Aorta (tissue), 5 donors: ENCODE data around the gene TAF3. TPM values are rescaled to one million over a fixed set of nuclear protein-coding genes. Genes with fewer than 3 reads are reported as not detected.

Experiments used
- ATAC-seq: fragments of 200-7000 bp; cut with Tn5 transposase; one replicate; pipeline ENCODE4 v1.9.1; 2022; ENCODE audit warnings: moderate library complexity; ENCODE audit not compliant: low FRiP score
- DNase-seq, 2 donors: peaks; one replicate each; pipeline ENCODE4 v3.0.0-alpha.2; 2020
- H3K27ac ChIP-seq, 2 donors: one replicate each; pipeline ENCODE4 v1.5.1; 2013; ENCODE audit warnings: low read length in 2 of 2, mild to moderate bottlenecking in 2 of 2, moderate library complexity in 2 of 2, control low read depth in 1 of 2, inconsistent platforms in 1 of 2, low read depth in 1 of 2
- H3K27me3 ChIP-seq, 2 donors: one replicate each; pipeline ENCODE4 v1.6.1; 2013; ENCODE audit warnings: control low read depth in 1 of 2, low read length in 1 of 2, mild to moderate bottlenecking in 1 of 2, moderate library complexity in 1 of 2; ENCODE audit not compliant: insufficient read depth in 2 of 2, control insufficient read depth in 1 of 2
- H3K36me3 ChIP-seq, 2 donors: one replicate each; pipeline ENCODE4 v1.6.1; 2013; ENCODE audit warnings: control low read depth in 1 of 2, low read length in 1 of 2, mild to moderate bottlenecking in 1 of 2; ENCODE audit not compliant: insufficient read depth in 2 of 2, control insufficient read depth in 1 of 2
- H3K4me1 ChIP-seq, 2 donors: one replicate each; pipeline ENCODE4 v1.6.1; 2013; ENCODE audit warnings: low read length in 2 of 2, control low read depth in 1 of 2, mild to moderate bottlenecking in 1 of 2, moderate library complexity in 1 of 2; ENCODE audit not compliant: insufficient read depth in 2 of 2, control insufficient read depth in 1 of 2
- H3K4me3 ChIP-seq, 2 donors: one replicate each; pipeline ENCODE4 v1.5.1; 2013; ENCODE audit warnings: low read length in 2 of 2, control low read depth in 1 of 2, mild to moderate bottlenecking in 1 of 2
- H3K9me3 ChIP-seq: one replicate; pipeline ENCODE4 v1.6.1; 2013; ENCODE audit warnings: mild to moderate bottlenecking, low read length; ENCODE audit not compliant: control insufficient read depth
- WGBS, 2 donors: extraction: QIAGEN DNeasy Blood & Tissue Kit; methylation state at CpG; one replicate each; pipeline ENCODE4 v1.1.7; 2013; 5-methylcytosine and 5-hydroxymethylcytosine counted together
- intact Hi-C, 2 donors: fragments of 100-400 bp; cut with DNase I; formaldehyde crosslinking; loops; one replicate each; pipeline versions ENCODE4 v1.14.2 to v1.15.0; 2022
- polyA plus RNA-seq, 2 donors: library from polyadenylated mRNA; stranded (reverse); fragments of 200-250 nt; gene quantifications; one replicate each; pipeline ENCODE4 v1.2.3, GENCODE V29; 2013
- total RNA-seq, 2 donors: library from RNA; stranded (reverse); fragmentation: NEBNext Ultra II Directional; extraction: Animal tissue kit (Norgen Biotek cat#: 25700); gene quantifications; one replicate each; pipeline ENCODE4 v1.2.1, GENCODE V29; 2021
- donor health status: healthy with polysubstance abuse.
- donor health status: Bipolar disorder and iron deficiency.
- donor health status: DM: no; HTN: no; CAD: no.
- donor health status: DM: no; HTN: no; CAD: no.
- donor health status: DM: yes; HTN: yes; CAD: no.

Gene TAF3
- total and polyA plus RNA-seq, 4 donors, result 3.4 to 11.4 (median 8.6) TPM

DNA sequence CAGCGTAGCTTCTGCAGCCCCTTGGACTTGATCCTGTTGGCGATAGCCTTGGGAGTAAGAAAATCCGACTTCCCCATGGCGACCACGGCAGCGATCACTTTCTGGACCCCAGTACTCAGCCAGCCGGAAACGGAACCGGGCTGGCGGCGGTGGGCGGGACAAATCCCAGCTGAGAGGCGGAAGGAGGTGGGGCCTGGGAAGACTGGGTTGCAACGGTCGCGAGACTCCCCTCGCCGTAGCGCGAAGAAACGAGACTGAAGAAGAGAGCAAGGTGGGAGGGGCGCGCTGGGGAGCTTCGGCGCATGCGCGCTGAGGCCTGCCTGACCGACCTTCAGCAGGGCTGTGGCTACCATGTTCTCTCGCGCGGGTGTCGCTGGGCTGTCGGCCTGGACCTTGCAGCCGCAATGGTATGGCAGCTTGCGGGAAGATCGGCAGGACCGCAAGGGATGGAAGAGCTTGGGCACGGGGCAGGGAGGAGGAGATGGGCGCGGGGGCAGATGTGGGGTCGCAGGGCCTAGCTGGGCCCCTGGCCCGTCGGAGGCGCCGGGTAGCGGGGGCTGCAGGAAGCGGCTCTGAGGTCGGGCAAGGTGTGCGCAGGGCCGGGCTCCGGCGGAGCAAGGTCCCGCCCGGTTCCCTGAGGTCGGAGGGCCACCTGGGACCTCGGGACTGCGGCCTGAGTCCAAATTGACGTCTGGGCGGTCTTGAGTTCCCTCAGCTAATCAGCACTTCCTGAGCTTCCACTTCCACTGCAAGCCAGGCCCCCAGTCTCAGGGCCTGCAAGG lies 30.3 kb upstream of the TAF3 start, which contains the start of the genes ATP5F1C and KIN:
TSS of gene ATP5F1C (plus strand) at position 321 of the 782 bp plus-strand sequence. CDS start at position 352, 31 bp downstream.
TSS of gene KIN (minus strand) at position 137 of the 782 bp plus-strand sequence. CDS start at position 77, 60 bp downstream.
- WGBS, 2 donors, result 0% methylated on average over 59 of the region's 59 CpGs
- ATAC-seq (peak; percentile 100), DNase-seq (peak; percentile 99)
- H3K27me3 ChIP-seq, result no peaks in the 10 kb centered on the region
- H3K36me3 ChIP-seq, result no peaks in the 10 kb centered on the region
- H3K4me3 ChIP-seq, result peak within 1 kb of the TSS; percentile 76 to 92
- intact Hi-C loops, result loop anchor here (1.0 to 10.0 kb wide), 3 partner anchors 30 to 93 kb away; partner anchors contain the start of gene TAF3 (in 2 of the 2)
- H3K27ac ChIP-seq, result peak within 1 kb of the TSS in 1 of 2 donors; percentile 16
- H3K4me1 ChIP-seq, result peaks cover 0 to 3% of the 10 kb centered on the region in 2 donors
- no peaks in the 10 kb centered on the region for H3K9me3 ChIP-seq

DNA sequence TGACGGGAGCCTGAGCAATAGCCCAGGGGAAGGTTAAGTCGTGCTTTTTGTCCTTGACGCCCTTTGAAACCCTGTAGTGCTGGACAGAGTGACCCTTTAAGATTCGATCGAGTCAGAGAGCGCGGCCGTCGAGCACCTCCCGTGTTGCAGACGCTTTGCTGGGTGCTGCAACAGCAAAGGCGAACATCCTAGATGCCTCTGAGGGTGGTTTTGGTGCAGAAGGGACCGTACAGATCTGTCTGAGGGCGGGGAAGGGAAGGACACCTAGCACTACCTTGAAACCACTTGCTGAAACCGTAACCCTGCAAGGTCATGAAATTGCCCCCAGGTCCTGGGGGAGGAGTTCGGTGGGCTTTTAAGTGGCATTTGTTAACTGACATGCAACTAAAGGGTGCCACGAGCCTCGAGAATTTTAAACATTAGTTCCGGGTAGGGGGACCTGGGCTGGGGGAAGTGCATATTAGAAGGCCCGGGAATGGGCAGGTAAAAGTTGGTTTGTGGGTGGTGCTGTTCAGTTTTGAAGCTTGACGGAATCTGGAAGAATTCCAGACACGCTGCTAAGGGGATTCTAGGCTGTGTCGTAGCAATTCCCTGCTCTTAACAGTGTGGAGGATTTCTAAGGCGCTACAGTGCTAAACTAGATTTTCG lies 29.5 kb upstream of the TAF3 start:
- Histone ChIP-seq H3K27me3 (no peaks in the 10 kb centered on the region), H3K4me3 (peak overlapping the region; percentile 76 to 85), H3K4me1 (peaks cover 0 to 3% of the 10 kb centered on the region in 2 donors), H3K9me3 (no peaks in the 10 kb centered on the region), H3K27ac (peak overlapping the region in 1 of 2 donors; percentile 16), H3K36me3 (no peaks in the 10 kb centered on the region)
- no peak for DNase-seq
- intact Hi-C loops, result loop anchor here (1.0 to 10.0 kb wide), 3 partner anchors 30 to 94 kb away; partner anchors contain the start of gene TAF3 (in 2 of the 2)
- ATAC-seq, result no peak
- WGBS, 2 donors, result 3% methylated on average over 25 of the region's 25 CpGs

DNA sequence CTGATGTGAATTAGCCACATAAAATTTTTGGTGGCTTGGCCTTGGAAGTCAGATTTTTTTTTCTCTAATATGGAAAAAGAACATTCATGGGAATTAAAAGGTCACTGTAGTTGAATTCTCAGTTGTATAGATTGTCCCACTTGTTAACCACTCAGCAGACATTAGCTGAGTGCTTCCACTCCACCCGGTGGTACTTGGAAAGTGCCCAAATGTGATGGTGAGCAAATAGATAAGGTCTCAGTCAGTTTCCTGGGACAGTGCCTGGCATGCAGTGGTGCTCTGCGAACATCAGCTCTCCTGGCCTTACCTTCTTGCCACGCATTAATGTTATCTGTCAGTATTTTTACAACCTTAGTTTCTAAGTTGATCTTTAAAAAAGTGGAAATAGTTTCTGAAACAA lies 28.9 kb upstream of the TAF3 start:
- ATAC-seq, result no peak
- DNase-seq, result no peak
- H3K4me1 ChIP-seq, result peaks cover 0 to 3% of the 10 kb centered on the region in 2 donors
- no peak overlapping the region for H3K4me3 ChIP-seq
- WGBS, 2 donors, result 46 to 50% methylated on average over 3 of the region's 3 CpGs
- no peak overlapping the region for H3K27ac ChIP-seq
- no peaks in the 10 kb centered on the region for H3K9me3 ChIP-seq
- no peaks in the 10 kb centered on the region for H3K27me3 ChIP-seq
- no peaks in the 10 kb centered on the region for H3K36me3 ChIP-seq
- intact Hi-C loops, result loop anchor here in 1 of 2 donors (2.0 to 10.0 kb wide), 2 partner anchors 29 to 95 kb away; partner anchors contain the start of gene TAF3

DNA sequence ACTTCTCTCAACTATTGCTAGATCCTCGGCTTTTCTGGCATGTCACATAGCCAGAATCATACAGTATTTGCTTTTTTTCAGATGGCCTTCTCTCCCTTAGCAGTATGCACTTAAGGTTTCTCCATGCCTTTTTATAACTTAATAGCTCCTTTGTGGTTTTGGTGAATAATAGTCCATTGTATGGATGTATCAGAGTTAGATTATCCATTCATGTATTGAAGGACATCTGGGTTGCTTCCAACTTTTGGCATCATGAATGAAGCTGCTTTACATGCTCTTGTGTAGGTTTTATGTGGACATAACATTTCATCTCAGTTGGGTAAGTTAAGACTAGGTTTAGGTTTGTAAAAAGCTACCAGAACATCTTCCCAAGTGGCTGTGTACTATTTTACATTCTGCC lies 25.8 kb upstream of the TAF3 start:
- H3K27me3 ChIP-seq, result no peaks in the 10 kb centered on the region
- no peak overlapping the region for H3K27ac ChIP-seq
- no peak for ATAC-seq
- whole genome bisulfite sequencing, 2 donors, result 48 to 68% methylated on average over 1 of the region's 1 CpG
- H3K4me1 ChIP-seq, result peaks cover 2 to 3% of the 10 kb centered on the region in 2 donors
- DNase-seq, result no peak
- peaks cover 0 to 1% of the 10 kb centered on the region in 2 donors for H3K36me3 ChIP-seq
- H3K9me3 ChIP-seq, result no peaks in the 10 kb centered on the region
- intact Hi-C loops, result no loop called here
- no peak overlapping the region for H3K4me3 ChIP-seq

DNA sequence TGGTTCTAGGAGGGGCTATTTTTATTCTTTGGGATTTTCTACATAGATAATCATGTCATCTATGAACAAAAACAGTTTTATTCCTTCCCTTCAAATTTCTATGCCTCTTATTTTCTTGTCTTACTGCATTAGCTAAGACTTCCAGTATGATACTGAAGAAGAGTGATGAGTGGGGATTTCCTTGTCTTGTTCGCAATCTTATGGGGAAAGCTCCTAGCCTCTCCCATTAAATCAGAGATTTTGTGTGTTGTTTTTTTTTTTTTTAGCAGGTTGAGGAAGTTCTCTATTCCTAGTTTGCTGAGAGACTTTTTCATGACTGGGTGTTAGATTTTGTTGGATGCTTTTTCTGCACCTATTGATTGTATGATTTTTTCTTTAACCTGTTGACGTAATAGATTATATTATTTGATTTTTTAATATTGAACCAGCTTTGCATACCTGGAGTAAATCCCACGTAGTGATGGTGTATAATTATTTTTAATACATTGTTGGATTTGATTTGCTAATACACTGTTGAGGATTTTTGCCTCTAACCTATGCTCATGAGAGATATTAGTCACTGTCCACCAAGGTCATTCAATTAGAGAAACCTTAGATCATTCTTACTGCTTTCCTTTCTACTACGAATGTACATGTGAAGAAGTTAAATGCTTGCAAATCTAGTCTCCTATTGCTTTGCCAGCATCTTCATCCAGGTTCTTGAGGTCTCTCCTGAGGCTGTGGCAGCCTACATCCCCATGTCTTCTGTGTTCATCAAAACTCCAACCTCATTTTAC lies 23.9 kb upstream of the TAF3 start:
- intact Hi-C loops, result no loop called here
- H3K4me1 ChIP-seq, result peaks cover 2 to 3% of the 10 kb centered on the region in 2 donors
- ATAC-seq (no peak), DNase-seq (no peak)
- peaks cover 1 to 3% of the 10 kb centered on the region in 2 donors for H3K36me3 ChIP-seq
- H3K4me3 ChIP-seq, result no peak overlapping the region
- no peak overlapping the region for H3K27ac ChIP-seq
- whole genome bisulfite sequencing, 2 donors, result 91 to 93% methylated on average over 4 of the region's 4 CpGs
- no peaks in the 10 kb centered on the region for H3K9me3 ChIP-seq
- H3K27me3 ChIP-seq, result no peaks in the 10 kb centered on the region

DNA sequence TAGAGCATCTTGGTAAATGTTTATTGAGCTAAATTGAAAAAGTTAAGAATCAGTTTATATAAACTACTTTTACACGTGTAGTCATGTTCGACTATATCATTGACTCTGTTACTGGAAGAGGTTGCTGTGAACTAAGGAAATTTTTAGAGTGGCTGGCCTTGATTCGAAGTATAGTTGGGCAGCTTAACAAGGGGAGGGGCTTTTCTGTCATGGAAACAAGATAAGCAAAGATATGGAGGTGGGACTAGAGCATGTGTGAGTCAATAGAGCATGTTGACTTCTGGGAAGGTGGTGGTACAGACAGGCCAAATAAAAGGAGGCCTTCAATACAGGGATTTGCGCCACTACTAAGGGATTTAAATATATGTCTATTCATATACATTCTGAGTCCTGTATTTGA lies 22.7 kb upstream of the TAF3 start:
- DNase-seq (no peak), ATAC-seq (no peak)
- no peaks in the 10 kb centered on the region for H3K27me3 ChIP-seq
- no peak overlapping the region for H3K4me3 ChIP-seq
- 30 to 35% methylated on average over 4 of the region's 4 CpGs for WGBS, 2 donors
- H3K27ac ChIP-seq, result no peak overlapping the region
- peaks cover 2 to 3% of the 10 kb centered on the region in 2 donors for H3K4me1 ChIP-seq
- peaks cover 1 to 5% of the 10 kb centered on the region in 2 donors for H3K36me3 ChIP-seq
- no peaks in the 10 kb centered on the region for H3K9me3 ChIP-seq
- intact Hi-C loops, result no loop called here

DNA sequence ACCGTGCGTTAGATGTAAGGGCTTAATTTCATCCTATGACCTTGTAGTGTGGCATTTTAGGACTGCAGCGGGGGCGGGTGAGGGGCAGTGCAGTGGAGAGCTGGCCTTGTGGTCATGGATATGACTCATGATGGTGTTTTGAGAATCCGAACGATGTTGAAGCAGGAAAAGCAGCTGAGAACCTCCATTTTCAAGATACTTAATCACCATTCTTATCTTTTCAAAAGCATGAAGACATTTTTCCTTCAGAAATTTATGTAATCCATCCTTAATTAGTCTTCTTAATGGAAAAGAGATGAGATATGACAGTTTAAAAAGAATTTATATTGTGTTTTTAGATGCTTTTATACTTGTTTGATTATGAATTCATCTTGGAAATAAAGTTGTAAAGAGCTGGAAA lies 20.7 kb upstream of the TAF3 start:
- H3K36me3 ChIP-seq, result peaks cover 4 to 5% of the 10 kb centered on the region in 2 donors
- H3K4me3 ChIP-seq, result no peak overlapping the region
- ATAC-seq, result no peak
- H3K9me3 ChIP-seq, result no peaks in the 10 kb centered on the region
- WGBS, 2 donors, result 53 to 54% methylated on average over 6 of the region's 6 CpGs
- intact Hi-C loops, result no loop called here
- no peaks in the 10 kb centered on the region for H3K27me3 ChIP-seq
- H3K4me1 ChIP-seq, result peaks cover 0 to 2% of the 10 kb centered on the region in 2 donors
- peak in 1 of 2 donors; percentile 53 for DNase-seq
- no peak overlapping the region for H3K27ac ChIP-seq

DNA sequence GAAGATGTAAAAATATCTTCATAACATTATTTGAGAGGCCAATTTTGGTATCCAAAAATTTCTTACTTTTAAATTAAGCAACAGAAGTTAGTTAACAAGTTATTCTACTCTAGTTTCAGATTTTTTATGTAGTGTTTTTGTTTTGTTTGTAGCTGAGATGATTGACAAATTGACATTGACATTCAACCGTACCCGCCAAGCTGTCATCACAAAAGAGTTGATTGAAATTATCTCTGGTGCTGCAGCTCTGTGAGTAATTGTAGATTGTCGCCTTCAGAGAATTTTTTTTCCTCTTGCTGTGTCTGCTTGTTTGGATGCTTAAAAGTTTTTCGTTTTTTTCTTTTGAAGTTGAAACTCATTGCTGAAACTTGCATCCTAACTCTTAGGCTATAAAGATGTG lies 15.7 kb upstream of the TAF3 start:
- Histone ChIP-seq H3K27ac (no peak overlapping the region), H3K27me3 (no peaks in the 10 kb centered on the region), H3K36me3 (peaks cover 9 to 14% of the 10 kb centered on the region in 2 donors), H3K9me3 (no peaks in the 10 kb centered on the region), H3K4me1 (no peaks in the 10 kb centered on the region), H3K4me3 (no peak overlapping the region)
- DNase-seq (no peak), ATAC-seq (no peak)
- WGBS, 2 donors, result 90 to 93% methylated on average over 4 of the region's 4 CpGs
- intact Hi-C loops, result no loop called here
